ENCODE measurements around the gene UCK1. TPM values are rescaled to one million over a fixed set of nuclear protein-coding genes. Genes with fewer than 3 reads are reported as not detected.
A peak's percentile ranks its signal among the peaks of the same experiment; 100 is the strongest.

The UCK1 gene
- total RNA-seq (10 to 100 TPM; 16.4 to 45.1 (median 24.9) TPM), polyA plus RNA-seq (10 to 100 TPM; 22.5 to 36.5 TPM)
- long read RNA-seq, donor 1, transcript UCK1-204 (7 exons, 2,167 nt) = major isoform, 61 of 81 reads
- long read RNA-seq, donor 1, partial matches to known transcripts = 3 of 81 reads
- long read RNA-seq, donor 1, other reads (novel, unspliced or antisense) = 15 of 81 reads
- long read RNA-seq, donor 2, transcript UCK1-204 (7 exons, 2,167 nt) = major isoform, 67 of 94 reads
- long read RNA-seq, donor 2, partial matches to known transcripts = 4 of 94 reads
- long read RNA-seq, donor 2, other reads (novel, unspliced or antisense) = 19 of 94 reads
- long read RNA-seq, donor 3, transcript UCK1-204 (7 exons, 2,167 nt) = major isoform, 50 of 66 reads
- long read RNA-seq, donor 3, partial matches to known transcripts = 3 of 66 reads
- long read RNA-seq, donor 3, other reads (novel, unspliced or antisense) = 11 of 66 reads

GRCh38 chr9:131530920-131531832 is at the start of gene UCK1:
UCK1 (minus strand) TSS chr9:131531263; CDS start chr9:131531174, 89 bp downstream.
- 5 to 16% (median 8%) methylated on average over 47 to 103 of the region's 103 CpGs for WGBS, 4 donors
- ATAC-seq = peak; percentile 86 to 98 (median 98)
- TF ChIP-seq POLR2A (IDR thresholded peaks at IDR 0.05) (peak in 1 of 2 donors; percentile 77), CTCF (IDR thresholded peaks at IDR 0.05) (peak in 4 of 12 donors; percentile 1 to 22 (median 4))

GRCh38 chr9:131580358-131580757 is 49.3 kb upstream of the UCK1 start:
- DNase-seq = no peak
- ATAC-seq = peak in 1 of 4 donors; percentile 11
- WGBS, 4 donors = 73 to 85% (median 76%) methylated on average over 7 to 9 of the region's 9 CpGs
- H3K27me3 ChIP-seq = no peaks in the 10 kb centered on the region
- intact Hi-C loops (cut with DNase I) = no loop called here
- TF ChIP-seq CTCF (IDR thresholded peaks at IDR 0.05) = no peak
- TF ChIP-seq POLR2A (IDR thresholded peaks at IDR 0.05) = no peak
- H3K4me3 ChIP-seq = no peak overlapping the region
- H3K4me1 ChIP-seq = peaks cover 0 to 28% (median 7%) of the 10 kb centered on the region in 12 donors
- no peaks in the 10 kb centered on the region for H3K9me3 ChIP-seq
- H3K36me3 ChIP-seq = peaks cover 0 to 99% (median 94%) of the 10 kb centered on the region in 9 donors
- peak overlapping the region in 1 of 12 donors; percentile 45 for H3K27ac ChIP-seq

More at GRCh38 chr9:131530920-131531832, at the start of gene UCK1:
- Histone ChIP-seq H3K36me3 (peaks cover 0 to 39% (median 32%) of the 10 kb centered on the region in 9 donors), H3K9me3 (no peaks in the 10 kb centered on the region), H3K4me1 (peaks cover 3 to 20% (median 11%) of the 10 kb centered on the region in 12 donors), H3K4me3 (peak within 1 kb of the TSS; percentile 71 to 100 (median 96)), H3K27me3 (no peaks in the 10 kb centered on the region), H3K27ac (peak within 1 kb of the TSS; percentile 20 to 96 (median 86))
- intact Hi-C loops (cut with DNase I) = loop anchor here in 1 of 10 donors (10.0 kb wide), 1 partner anchor 214 kb away; the partner anchor contains the start of gene RAPGEF1
- peak; percentile 82 to 93 (median 85) for DNase-seq

GRCh38 chr9:131579789-131580211 is 48.7 kb upstream of the UCK1 start:
- H3K36me3 ChIP-seq = peaks cover 0 to 99% (median 92%) of the 10 kb centered on the region in 9 donors
- peak; percentile 75 to 86 (median 80) for ATAC-seq
- peak in 4 of 5 donors; percentile 48 to 72 (median 59) for DNase-seq
- H3K9me3 ChIP-seq = no peaks in the 10 kb centered on the region
- intact Hi-C loops (cut with DNase I) = loop anchor here in 1 of 10 donors (10.0 kb wide), 1 partner anchor 215 kb away; no protein-coding TSS in a partner anchor
- WGBS, 4 donors = 63 to 80% (median 67%) methylated on average over 2 to 8 of the region's 8 CpGs
- peaks cover 0 to 22% (median 7%) of the 10 kb centered on the region in 12 donors for H3K4me1 ChIP-seq
- no peak overlapping the region for H3K4me3 ChIP-seq
- TF ChIP-seq CTCF (IDR thresholded peaks at IDR 0.05) (no peak), POLR2A (IDR thresholded peaks at IDR 0.05) (no peak)
- H3K27me3 ChIP-seq = no peaks in the 10 kb centered on the region
- peak overlapping the region in 3 of 12 donors; percentile 2 to 55 (median 45) for H3K27ac ChIP-seq
